Activated CD8-positive, alpha-beta memory T cell treated with anti-CD3 and anti-CD28 coated beads, Interleukin-2, amount 50 U/mL, for 4 hours (primary cell): ENCODE data around the gene SLC9C1.

Source experiments
- DNase-seq: peaks from one replicate; pipeline ENCODE4 v3.0.0-alpha.2; 2020

The SLC9C1 gene

GRCh38 chr3:112101916-112102315 lies 192.1 kb downstream of the SLC9C1 start:
- DNase-seq, result no peak

- no peak for DNase-seq
Observed at GRCh38 chr3:112097378-112097777, 196.6 kb downstream of the SLC9C1 start.

DNA sequence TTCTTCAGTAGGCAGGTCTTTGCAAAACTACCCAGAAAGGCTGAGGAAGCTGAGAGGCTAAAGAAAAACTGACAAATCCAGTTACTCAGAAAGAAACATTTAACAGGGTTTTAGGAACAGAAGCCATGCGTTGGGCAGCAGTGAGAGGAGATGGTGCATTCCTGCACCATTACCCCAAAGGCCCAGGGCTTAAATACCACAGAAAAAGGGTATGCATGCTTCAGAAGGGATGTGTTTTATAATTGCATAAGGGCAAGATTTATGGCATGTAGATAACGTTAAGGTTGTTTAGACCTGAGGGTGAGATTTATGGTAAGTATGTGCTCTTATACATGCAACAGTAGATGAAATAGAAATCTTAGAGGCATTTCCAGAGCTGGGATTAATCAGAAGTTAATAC lies 197.8 kb downstream of the SLC9C1 start:
- DNase-seq, result no peak

DNA sequence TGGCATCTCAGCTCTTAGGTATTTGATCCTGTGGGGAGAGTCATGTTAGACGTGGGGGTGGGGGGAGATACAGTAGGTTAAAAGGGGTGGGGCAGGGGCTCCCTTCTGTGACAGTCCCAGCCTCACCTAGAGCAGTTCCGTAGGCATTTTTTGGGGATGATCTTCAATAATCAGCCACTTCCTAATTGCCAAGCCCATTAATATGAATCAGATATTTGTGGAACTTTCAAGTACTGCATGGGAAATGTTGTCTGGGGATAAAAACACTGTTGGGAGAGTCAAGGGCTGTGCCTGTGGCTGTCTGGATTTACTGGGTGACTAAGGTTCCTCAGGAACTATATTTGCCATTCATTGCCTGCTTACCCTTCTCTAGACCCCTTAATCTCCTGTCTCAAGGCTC lies 198.3 kb downstream of the SLC9C1 start:
- DNase-seq, result no peak

GRCh38 chr3:112093180-112093522 lies 200.9 kb downstream of the SLC9C1 start:
- DNase-seq, result no peak

DNA sequence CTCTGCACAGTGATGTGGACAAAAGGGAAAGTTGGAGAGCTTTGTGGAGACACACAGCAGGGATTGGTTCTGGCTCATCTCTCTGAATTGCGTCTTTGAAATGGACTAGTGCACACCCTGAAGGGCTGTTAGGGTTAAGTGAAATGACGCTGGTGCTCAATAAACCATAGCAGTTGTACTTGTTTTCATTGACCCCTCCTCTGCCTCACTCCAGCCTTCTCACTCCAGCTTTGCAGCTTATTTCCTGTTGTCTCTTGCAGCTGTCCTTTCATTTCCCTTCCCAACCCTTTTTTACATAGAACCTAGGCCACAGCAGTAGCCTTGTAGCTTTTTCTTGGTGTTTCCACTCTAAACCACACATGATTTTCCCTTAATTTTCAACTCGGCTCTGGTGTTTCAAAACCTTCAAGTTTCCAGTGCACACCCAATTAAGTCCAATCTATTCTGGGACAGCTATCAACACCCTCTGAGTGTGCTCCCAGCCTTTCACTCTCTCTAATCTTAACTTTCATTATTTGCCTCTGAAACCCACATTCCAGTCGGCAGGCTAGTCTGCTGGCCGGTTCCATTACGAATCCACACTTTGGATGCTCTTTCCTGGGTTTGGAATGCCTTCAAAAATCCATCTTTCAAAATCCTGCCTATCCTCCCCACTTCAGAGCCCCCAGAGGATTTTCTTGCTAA lies 201.4 kb downstream of the SLC9C1 start:
- DNase-seq, result no peak

- no peak for DNase-seq
Observed at GRCh38 chr3:112090887-112091586, 203.0 kb downstream of the SLC9C1 start.
